HCT116 (cell line): Measurements from ENCODE around the gene SYTL4.

Source experiments
- POLR2A ChIP-seq: IDR thresholded peaks from 2 replicates; pipeline ENCODE4 v1.7.0; 2011; ENCODE audit warnings: borderline replicate concordance; ENCODE audit not compliant: insufficient read depth, insufficient read length; ENCODE audit errors: extremely low read depth
- SRF ChIP-seq: IDR thresholded peaks from 2 replicates; pipeline ENCODE4 v1.6.1; 2012; ENCODE audit warnings: low read depth
- TF ChIP-seq, protein P1 (sequence below), 3 experiments: fragments of 200-600 bp in 1 of 3; sonication (generic) in 1 of 3; IDR thresholded peaks in 2 of 3; conservative IDR thresholded peaks in 1 of 3; 2 replicates each; pipeline ENCODE4 v1.5.1; 2012 to 2017; ENCODE audit warnings: low read depth in 2 of 3, low read length in 2 of 3, antibody characterized with exemption in 1 of 3, borderline replicate concordance in 1 of 3, control low read depth in 1 of 3, mild to moderate bottlenecking in 1 of 3, mixed read lengths in 1 of 3, mixed run types in 1 of 3, moderate library complexity in 1 of 3; ENCODE audit not compliant: insufficient read depth in 1 of 3
- TF ChIP-seq, protein P2 (sequence below): IDR thresholded peaks from 2 replicates; pipeline ENCODE4 v1.6.1; 2012

DNA sequence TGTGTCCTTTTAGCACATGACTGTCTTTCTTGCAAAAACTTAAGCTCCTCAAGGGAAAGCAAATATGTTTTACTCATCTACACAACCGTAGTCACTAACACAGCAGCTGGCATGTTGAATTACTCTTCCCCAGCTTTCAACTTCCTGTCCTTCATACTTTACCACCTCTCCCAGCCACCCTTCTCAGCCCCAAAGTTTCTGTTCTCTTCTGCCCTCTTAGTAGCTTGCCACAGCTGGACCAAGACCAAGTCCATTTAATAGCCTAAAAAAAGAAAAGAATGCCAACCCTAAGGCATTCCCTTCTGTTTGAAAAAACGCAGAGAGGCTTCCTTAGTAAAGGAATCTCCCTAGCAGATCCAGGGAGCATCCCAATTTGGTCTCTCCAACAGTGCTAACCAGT is 51.2 kb downstream of the SYTL4 start:
- TF ChIP-seq, protein P1, sequence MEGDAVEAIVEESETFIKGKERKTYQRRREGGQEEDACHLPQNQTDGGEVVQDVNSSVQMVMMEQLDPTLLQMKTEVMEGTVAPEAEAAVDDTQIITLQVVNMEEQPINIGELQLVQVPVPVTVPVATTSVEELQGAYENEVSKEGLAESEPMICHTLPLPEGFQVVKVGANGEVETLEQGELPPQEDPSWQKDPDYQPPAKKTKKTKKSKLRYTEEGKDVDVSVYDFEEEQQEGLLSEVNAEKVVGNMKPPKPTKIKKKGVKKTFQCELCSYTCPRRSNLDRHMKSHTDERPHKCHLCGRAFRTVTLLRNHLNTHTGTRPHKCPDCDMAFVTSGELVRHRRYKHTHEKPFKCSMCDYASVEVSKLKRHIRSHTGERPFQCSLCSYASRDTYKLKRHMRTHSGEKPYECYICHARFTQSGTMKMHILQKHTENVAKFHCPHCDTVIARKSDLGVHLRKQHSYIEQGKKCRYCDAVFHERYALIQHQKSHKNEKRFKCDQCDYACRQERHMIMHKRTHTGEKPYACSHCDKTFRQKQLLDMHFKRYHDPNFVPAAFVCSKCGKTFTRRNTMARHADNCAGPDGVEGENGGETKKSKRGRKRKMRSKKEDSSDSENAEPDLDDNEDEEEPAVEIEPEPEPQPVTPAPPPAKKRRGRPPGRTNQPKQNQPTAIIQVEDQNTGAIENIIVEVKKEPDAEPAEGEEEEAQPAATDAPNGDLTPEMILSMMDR (IDR thresholded peaks at IDR 0.05 in 2 of 3, conservative IDR thresholded peaks at IDR 0.05 in 1 of 3; ENCODE audit: borderline replicate concordance in 1 of 3, insufficient read depth in 1 of 3, low read depth in 2 of 3, low read length in 2 of 3) = no peak
- no peak for TF ChIP-seq POLR2A
- TF ChIP-seq, protein P2, sequence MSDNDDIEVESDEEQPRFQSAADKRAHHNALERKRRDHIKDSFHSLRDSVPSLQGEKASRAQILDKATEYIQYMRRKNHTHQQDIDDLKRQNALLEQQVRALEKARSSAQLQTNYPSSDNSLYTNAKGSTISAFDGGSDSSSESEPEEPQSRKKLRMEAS = no peak
- no peak for TF ChIP-seq SRF
